Stimulated activated CD4-positive, alpha-beta T cell treated with anti-CD3 and anti-CD28 coated beads, Interleukin-2, amount 100 ng/mL, for 4 hours (primary cell): ENCODE results near the gene SMAD3.
"Not testable (repeated sequence)": the region's sequence is repeated elsewhere in the genome, so short reads cannot be mapped to it uniquely, and the experiment has no call there.

ENCODE experiments used
- DNase-seq: peaks from one replicate; pipeline ENCODE4 v3.0.0-alpha.2; 2020; ENCODE audit warnings: low read depth

SMAD3 gene

GRCh38 chr15:67063689-67064606 is 1.5 kb upstream of the SMAD3 start:
- no peak for DNase-seq

DNA sequence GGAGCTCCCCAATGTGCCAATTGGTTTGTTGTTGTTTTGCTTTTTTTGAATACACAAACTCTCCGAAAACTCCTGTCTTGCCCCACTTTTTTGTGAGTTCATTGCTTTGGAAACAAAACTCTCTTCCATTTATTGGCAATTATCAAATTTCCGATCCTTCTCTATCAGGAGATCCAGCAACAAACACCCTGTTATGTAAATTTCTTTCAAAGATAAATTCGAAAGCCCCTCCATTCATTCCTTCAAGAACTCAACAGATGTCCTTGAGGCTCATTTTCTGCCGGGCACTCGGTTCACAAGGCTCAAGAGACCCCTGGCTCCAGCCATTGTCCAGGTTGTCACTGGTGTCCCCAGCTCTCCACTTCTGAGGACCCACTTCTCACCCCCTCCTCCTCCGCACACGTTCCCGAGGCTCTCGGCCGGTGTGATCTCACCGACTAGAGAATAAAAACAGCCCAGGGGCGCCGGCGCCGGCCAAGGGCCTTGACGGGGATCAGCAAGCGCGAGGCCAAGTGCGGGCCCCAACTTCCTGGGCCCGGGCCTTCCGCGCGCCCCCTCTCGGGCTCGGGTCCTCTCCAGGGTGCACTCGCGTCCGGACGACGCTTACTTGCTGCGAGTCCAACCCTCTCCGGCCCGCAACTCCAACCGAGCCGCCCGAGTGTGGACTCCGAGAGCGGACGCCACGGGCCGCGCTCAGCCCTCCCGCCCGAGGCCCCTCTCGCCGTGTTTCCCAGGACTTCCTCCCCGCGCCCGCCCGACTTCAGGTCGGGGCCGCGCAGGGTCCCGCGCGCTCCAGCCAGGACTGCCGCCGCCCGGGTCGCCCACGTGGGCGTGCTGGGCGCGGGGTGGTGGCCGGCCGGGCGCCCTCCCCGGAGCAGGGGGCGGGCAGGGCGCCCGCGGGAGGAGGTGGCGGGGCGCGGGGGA is 533 bp upstream of the SMAD3 start:
- no peak for DNase-seq

GRCh38 chr15:67066041-67066958 is 898 bp downstream of the SMAD3 start:
- DNase-seq, result peak; percentile 37

DNA sequence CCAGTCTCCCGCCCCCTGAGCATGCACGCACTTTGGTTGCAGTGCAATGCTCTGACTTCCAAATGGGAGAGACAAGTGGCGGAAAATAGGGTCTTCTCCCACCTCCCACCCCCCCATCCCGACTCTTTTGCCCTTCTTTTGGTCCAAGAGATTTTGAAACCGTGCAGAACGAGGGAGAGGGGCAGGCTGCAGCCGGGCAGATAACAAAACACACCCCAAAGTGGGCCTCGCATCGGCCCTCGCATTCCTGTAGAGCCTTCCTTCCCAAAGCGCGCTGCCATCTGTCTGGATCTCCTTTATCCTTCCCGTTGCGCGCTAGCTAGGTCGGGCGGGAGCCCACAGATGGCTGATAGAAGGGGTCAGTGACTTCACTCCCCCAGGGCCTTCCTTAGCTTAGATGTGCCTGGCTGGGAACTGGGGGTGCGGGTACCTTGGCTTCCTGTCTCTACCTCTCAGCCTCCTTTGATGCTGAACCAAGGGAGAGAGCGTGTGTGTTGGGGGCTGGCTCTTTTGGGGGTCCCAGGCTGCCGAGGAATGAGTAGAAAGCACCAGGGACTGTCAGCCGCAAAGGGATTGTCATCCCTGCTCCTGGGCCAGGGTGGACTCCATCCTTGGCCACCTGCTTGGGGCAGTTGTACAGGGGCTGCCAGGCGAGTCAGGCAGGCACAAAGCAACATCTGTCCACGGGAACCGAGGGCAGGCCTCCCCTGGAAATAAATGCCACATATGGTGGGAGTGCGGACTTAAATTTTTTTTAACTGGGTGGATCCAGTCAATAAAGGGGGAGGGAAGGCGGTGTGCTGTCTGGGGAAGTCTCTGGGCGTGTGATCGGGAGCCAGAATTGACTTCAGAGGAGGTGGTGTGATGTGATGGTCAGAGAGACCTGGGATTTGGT is 1.8 kb downstream of the SMAD3 start:
- no peak for DNase-seq

DNA sequence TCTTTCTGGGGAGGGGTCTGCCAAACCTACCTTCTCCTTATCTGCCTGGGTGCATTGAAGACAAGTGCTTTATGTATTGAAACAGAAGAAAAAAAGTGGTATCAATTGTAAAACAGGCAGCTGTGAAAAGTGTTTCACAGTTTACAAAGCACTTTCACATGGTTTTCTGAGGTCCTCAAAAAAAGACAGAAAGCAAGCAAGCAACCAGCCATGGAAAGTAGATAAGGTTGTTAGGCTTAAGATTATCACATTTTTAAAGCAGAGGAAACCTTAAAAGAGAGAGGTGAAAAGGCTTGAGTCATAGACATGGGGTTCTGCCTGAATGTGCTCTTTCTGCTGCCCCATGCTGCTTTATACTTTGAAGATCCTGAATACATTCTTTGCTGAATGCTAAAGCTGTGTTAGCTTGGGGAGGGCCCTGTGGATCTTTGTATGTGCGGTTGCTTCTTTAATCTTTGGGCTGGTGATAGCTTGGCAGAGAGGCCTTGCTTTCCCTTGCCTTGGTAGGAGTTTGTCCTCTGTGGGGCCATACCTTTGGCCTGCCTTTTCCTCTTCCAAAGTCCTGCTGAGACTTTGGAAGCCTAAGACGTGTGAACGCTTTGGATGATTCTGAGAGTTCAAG is 2.6 kb downstream of the SMAD3 start:
- no peak for DNase-seq

GRCh38 chr15:67068710-67069400 is 3.5 kb downstream of the SMAD3 start:
- DNase-seq, result no peak

DNA sequence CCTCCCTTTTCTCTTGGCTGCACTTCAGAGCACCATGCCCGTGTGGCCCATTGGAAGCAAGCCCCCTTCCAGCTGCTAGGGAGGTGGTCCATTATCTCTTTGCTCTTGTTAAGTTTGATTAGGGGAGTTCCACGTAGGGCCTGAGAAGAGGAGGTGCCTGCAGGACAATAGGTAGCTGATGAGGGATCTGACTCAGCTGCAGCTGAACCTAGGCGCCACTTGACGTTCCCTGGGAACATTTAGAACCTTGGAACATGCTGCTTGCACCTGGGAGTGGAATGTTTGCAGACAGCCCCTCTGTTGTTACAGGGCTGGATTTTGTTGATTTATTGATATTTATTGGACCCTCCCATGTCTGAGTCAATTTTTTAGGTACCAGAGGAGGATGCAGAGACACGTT is 4.7 kb downstream of the SMAD3 start:
- DNase-seq, result no peak

- no peak for DNase-seq
Observed at GRCh38 chr15:67070892-67071664, 5.7 kb downstream of the SMAD3 start.

- DNase-seq, result no peak
Observed at GRCh38 chr15:67072442-67072841, 7.0 kb downstream of the SMAD3 start.

GRCh38 chr15:67072958-67073357 is 7.6 kb downstream of the SMAD3 start:
- DNase-seq, result no peak

DNA sequence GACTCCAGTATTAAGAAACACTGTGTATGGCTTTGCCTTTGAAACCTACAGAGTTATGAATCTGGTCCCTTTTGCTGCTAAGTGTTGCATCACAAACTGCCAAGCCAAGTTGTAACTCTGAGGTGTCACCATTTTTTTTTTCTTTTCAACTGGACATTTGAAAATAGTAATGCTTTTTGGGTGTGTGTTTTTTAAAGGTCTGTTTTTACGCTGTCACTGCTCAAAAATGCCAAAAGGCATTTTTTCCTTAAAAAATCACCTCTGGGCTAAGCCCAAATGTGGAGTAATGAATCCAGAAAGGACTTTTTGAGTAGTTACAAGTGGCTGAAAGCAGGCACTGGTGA is 9.5 kb downstream of the SMAD3 start:
- DNase-seq, result no peak

DNA sequence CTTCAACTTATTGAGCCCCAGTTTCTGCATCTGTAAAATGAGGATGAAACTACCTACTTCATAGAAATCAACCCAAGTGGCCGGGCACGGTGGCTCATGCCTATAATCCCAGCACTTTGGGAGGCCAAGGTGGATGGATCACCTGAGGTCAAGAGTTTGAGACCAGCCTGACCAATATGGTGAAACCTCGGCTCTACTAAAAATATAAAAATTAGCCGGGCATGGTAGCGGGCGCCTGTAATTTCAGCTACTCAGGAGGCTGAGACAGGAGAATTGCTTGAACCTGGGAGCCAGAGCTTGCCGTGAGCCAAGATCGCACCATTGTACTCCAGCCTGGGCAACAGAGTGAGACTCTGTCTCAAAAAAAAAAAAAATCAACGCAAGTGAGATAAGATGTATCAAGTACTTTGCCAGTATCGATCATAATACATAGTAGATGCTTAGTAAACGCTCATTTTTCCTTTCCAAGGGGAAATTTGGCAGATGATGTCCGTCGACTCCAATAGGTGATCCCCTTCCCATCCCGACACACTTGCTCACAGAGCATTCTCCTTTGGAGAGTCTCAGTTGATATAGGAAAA is 10.2 kb downstream of the SMAD3 start:
- DNase-seq, result not testable (repeated sequence)

DNA sequence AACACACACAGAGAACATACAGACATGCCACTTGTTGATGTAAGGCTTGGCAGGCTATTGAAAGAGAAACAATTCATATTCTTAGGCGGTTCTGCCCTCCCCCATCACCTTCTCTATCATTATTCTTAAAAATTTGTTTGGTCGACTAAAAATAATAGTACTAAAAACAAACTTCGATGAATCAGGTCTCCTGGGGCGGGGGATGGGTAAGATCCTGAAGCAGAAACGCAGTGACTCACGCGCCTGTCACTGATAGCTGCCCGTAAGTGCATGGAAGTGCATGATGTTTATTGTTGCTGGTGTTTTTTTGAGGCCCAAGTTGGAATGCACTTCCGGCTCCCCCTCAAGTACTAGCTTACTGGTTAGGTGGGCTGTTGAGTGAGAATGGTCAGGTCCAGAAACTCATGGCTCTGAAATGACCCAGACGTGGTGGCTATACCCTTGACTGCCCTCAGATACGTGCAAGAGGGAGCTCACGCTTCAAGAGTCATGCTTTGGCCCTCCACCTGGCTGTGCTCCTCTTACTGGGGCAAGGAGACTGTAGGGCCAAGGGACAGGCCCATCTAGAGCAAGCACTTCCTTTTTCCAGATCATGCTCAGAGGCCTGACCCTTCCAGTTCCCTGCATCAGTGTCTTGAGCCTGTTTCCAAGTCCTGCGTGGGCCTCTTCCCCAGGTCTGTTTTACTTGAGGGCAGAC is 10.9 kb downstream of the SMAD3 start:
- peak; percentile 42 for DNase-seq

GRCh38 chr15:67077641-67078215 is 12.3 kb downstream of the SMAD3 start:
- DNase-seq, result no peak

DNA sequence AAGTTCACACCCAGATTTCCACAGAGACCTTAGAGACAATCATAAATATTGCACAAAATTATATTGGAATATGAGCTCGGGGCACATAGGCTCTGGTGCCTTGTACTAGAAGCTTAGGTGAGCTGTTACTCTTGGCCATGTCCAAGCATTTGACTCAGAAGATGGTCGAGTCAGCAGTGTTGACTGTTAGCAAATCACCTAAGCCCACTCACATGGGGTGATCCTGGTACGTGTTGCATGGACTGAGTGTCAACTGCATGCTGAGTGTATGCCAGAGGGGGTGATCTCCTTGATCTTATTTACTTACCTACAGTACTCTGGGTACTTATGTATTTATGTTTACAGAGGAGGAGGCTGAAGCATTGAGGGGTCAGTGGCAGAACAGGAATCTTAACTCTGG is 14.0 kb downstream of the SMAD3 start:
- DNase-seq, result no peak

DNA sequence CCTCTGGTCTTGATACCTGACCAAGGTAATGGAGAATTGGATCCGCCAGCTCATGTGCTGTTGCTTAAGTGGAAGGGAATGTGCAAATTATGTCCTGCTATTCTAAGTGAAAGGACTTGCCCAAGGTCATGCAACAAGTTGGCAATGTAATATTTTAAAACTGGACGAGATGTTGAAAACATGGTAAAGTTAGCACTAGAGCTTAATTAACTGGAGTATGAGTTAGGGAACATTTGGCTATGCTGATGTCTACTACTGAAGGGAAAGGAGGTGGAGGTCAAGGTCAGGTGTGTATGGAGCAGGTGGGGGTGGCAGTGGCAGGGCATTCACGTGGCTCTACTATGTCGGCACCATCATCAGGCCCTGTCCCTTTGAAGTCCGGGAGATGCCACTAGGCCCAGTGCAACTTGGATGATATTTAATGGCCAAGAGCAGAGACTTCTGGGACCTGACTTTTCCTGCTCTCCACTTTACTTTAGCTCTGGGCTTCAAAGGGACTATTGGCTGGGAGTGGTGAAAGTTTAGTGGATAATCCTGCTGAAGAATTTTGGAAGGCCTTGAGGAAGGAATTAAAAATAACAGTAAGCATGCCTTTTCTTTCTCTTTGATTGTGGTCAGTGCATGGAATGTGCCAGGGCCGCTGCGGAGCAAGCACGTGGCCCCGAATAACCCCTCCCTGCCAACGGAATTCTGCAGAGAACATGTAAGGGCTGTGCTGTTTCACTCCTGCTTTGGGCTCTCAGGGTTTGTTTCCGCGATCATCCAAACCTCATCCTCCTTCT is 14.9 kb downstream of the SMAD3 start:
- no peak for DNase-seq

DNA sequence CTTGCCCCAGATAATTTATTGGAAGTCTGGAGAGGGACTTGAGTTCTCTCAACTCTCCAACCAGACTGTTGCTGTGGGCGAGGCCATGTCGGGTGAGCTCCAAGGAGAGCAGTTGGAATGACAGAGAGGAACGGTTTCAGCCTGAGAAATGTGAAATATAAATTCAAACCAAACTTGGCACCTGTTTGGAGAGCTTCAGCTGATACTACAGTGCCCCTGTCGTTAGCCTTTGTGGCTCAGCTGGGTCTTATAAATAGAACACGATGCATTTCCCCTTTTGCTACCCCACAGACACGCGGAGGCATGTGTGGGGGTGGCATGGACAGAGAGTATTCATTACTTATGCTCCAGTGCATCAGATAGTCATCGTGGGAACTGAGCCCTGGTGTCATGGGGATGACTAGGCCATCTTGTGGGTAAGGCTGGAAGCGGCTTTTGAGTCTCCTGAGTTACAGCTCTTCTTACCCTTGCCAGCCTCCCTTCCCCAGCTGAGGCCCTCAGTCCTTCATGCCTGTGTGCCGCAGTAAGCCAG is 15.6 kb downstream of the SMAD3 start:
- peak; percentile 60 for DNase-seq
